Activated CD8-positive, alpha-beta T cell treated with anti-CD3 and anti-CD28 coated beads for 36 hours (primary cell): Measurements from ENCODE around the gene MIS18A. TPM values are rescaled to one million over a fixed set of nuclear protein-coding genes. Genes with fewer than 3 reads are reported as not detected.

Experiments used
- ATAC-seq: fragments of 200-7000 bp; cut with Tn5 transposase; one replicate; pipeline ENCODE4 v1.10.0; 2021; ENCODE audit warnings: mild to moderate bottlenecking, moderate library complexity
- CTCF ChIA-PET: fragments of 350-600 bp; sonication (Branson Sonifier 250); formaldehyde crosslinking; loops from one replicate; lab custom pipeline; 2021; ENCODE audit warnings: antibody characterized with exemption; lab: Charles Lee
- POLR2A ChIA-PET: fragments of 350-600 bp; sonication (Branson Sonifier 250); formaldehyde crosslinking; loops from one replicate; lab custom pipeline; 2021; ENCODE audit warnings: antibody characterized with exemption; lab: Charles Lee
- DNase-seq: peaks from one replicate; pipeline ENCODE4 v3.0.0-alpha.2; 2020
- H3K27ac Mint-ChIP-seq: one replicate; pipeline ENCODE4 v1.8.0; 2021; ENCODE audit warnings: mild to moderate bottlenecking, mixed read lengths
- H3K27me3 Mint-ChIP-seq: one replicate; pipeline ENCODE4 v1.8.0; 2021; ENCODE audit warnings: mixed read lengths
- H3K36me3 Mint-ChIP-seq: one replicate; pipeline ENCODE4 v1.8.0; 2021; ENCODE audit warnings: low read depth, mixed read lengths
- H3K4me1 Mint-ChIP-seq: one replicate; pipeline ENCODE4 v1.8.0; 2021; ENCODE audit warnings: low read depth, mixed read lengths
- H3K4me3 Mint-ChIP-seq: one replicate; pipeline ENCODE4 v1.8.0; 2021; ENCODE audit warnings: mild to moderate bottlenecking, moderate library complexity, mixed read lengths
- H3K9me3 Mint-ChIP-seq: one replicate; pipeline ENCODE4 v1.8.0; 2021; ENCODE audit warnings: mixed read lengths
- CTCF ChIP-seq: fragments of 200-600 bp; IDR thresholded peaks from one replicate; pipeline ENCODE4 v1.8.0; 2022; ENCODE audit warnings: antibody characterized with exemption, mild to moderate bottlenecking
- intact Hi-C: fragments of 100-400 bp; cut with micrococcal nuclease; formaldehyde crosslinking; loops from one replicate; pipeline ENCODE4 v1.10.0; 2022
- total RNA-seq, 2 experiments: library from RNA; stranded (reverse); gene quantifications; one replicate each; pipeline ENCODE4 v1.2.3, GENCODE V29; 2021

MIS18A gene
- total RNA-seq, 2 experiments from 2014 or later, result 34.6 to 35.1 TPM

DNA sequence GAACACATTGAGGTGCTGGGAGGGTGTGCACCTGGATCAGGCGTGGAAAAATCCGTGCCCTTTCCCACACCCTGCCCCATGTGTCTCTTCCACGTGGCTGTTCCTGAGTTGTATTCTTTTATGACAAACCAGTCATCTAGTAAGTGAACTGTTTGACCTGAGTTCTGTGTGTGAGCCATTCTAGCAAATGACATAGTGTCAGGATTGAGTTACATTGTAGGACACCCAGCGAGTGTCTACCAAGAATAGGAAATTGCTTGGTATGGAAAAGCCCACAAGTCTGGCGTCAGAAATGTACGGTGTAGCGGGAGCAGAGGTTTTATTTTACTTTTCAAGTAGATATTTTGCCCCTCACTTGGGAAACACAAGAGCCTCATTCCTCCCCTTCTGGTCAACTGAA lies 18.6 kb upstream of the MIS18A start:
- TF ChIP-seq CTCF, result no peak
- no peak overlapping the region for H3K27ac Mint-ChIP-seq
- H3K36me3 Mint-ChIP-seq, result peaks cover 15% of the 10 kb centered on the region
- ChIA-PET CTCF (no interaction called here), POLR2A (no interaction called here)
- DNase-seq (no peak), ATAC-seq (no peak)
- no peaks in the 10 kb centered on the region for H3K4me1 Mint-ChIP-seq
- intact Hi-C loops, result no loop called here
- no peak overlapping the region for H3K4me3 Mint-ChIP-seq
- H3K9me3 Mint-ChIP-seq, result no peaks in the 10 kb centered on the region
- no peaks in the 10 kb centered on the region for H3K27me3 Mint-ChIP-seq

DNA sequence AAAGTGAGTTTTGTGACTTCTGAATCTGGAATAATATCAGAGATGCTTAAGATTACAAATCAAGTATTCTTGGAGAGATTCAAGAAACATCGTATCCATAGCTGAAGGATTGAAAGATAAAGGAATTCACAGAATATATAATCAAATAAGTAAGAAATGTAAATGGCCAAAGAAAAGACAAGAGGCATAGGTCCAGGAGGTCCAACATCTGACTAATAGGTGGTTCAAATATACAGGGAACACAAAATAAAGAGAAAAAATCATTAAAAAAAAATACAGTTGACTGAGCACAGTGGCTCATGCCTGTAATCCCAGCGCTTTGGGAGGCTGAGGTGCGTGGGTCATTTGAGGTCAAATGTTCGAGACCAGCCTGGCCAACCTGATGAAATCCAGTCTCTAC lies 6.6 kb upstream of the MIS18A start:
- Mint-ChIP-seq H3K4me3 (no peak overlapping the region), H3K4me1 (peaks cover 1% of the 10 kb centered on the region), H3K9me3 (no peaks in the 10 kb centered on the region), H3K27ac (no peak overlapping the region), H3K27me3 (no peaks in the 10 kb centered on the region), H3K36me3 (no peaks in the 10 kb centered on the region)
- CTCF ChIA-PET, result no interaction called here
- intact Hi-C loops, result no loop called here
- ATAC-seq (no peak), DNase-seq (no peak)
- no peak for TF ChIP-seq CTCF
- POLR2A ChIA-PET, result no interaction called here

GRCh38 chr21:32282992-32283391 lies 4.1 kb upstream of the MIS18A start:
- intact Hi-C loops, result no loop called here
- peaks cover 10% of the 10 kb centered on the region for H3K4me1 Mint-ChIP-seq
- H3K9me3 Mint-ChIP-seq, result no peaks in the 10 kb centered on the region
- no peak overlapping the region for H3K27ac Mint-ChIP-seq
- POLR2A ChIA-PET, result no interaction called here
- TF ChIP-seq CTCF, result no peak
- peaks cover 8% of the 10 kb centered on the region for H3K36me3 Mint-ChIP-seq
- DNase-seq (no peak), ATAC-seq (no peak)
- no peak overlapping the region for H3K4me3 Mint-ChIP-seq
- CTCF ChIA-PET, result no interaction called here
- H3K27me3 Mint-ChIP-seq, result no peaks in the 10 kb centered on the region

DNA sequence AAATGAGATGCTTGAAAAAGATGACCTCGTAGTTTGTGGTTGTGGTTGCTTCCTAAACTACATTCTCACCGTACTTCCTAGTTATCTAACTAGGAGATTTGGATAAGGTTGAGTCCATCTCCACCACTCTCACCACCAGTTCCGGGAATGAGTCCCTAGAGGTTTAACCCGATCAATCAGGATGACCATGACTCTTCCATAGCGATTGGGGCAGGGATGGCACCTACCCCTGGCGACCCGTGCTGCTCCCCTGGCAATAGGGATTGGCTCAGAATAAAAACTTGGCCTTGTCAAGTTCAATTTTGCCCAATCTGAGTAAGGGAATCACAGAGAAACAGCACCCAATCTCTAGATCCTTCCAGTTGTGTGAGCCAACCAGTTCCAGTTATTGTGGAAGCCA lies 2.7 kb upstream of the MIS18A start:
- no peaks in the 10 kb centered on the region for H3K27me3 Mint-ChIP-seq
- CTCF ChIA-PET, result no interaction called here
- no peaks in the 10 kb centered on the region for H3K9me3 Mint-ChIP-seq
- no peak for TF ChIP-seq CTCF
- intact Hi-C loops, result no loop called here
- peaks cover 11% of the 10 kb centered on the region for H3K4me1 Mint-ChIP-seq
- no peak overlapping the region for H3K27ac Mint-ChIP-seq
- POLR2A ChIA-PET, result no interaction called here
- no peak overlapping the region for H3K4me3 Mint-ChIP-seq
- peaks cover 8% of the 10 kb centered on the region for H3K36me3 Mint-ChIP-seq
- DNase-seq, result no peak
- no peak for ATAC-seq

GRCh38 chr21:32279377-32279680 lies 480 bp upstream of the MIS18A start:
- no peak for DNase-seq
- Mint-ChIP-seq H3K27ac (peak overlapping the region; percentile 95), H3K4me1 (peaks cover 11% of the 10 kb centered on the region), H3K27me3 (no peaks in the 10 kb centered on the region), H3K9me3 (no peaks in the 10 kb centered on the region), H3K36me3 (peaks cover 14% of the 10 kb centered on the region), H3K4me3 (peak overlapping the region; percentile 100)
- no peak for ATAC-seq
- ChIA-PET CTCF (interaction anchor here (1.3 to 1.6 kb wide), 4 partner anchors 10 to 320 kb away, joined by 3 to 5 read pairs (median 4); no protein-coding TSS in a partner anchor), POLR2A (interaction anchor here (0.8 to 1.8 kb wide), 3 partner anchors 12 to 332 kb away, joined by 3 to 8 read pairs (median 3); partner anchors contain the start of genes CFAP298 and MRAP)
- TF ChIP-seq CTCF, result no peak
- intact Hi-C loops, result no loop called here
